ENCODE data around the gene SLC38A10. TPM values are rescaled to one million over a fixed set of nuclear protein-coding genes. Genes with fewer than 3 reads are reported as not detected.

The SLC38A10 gene
- polyA plus RNA-seq, 1 donor from 2014 or later, result 37.4 TPM

DNA sequence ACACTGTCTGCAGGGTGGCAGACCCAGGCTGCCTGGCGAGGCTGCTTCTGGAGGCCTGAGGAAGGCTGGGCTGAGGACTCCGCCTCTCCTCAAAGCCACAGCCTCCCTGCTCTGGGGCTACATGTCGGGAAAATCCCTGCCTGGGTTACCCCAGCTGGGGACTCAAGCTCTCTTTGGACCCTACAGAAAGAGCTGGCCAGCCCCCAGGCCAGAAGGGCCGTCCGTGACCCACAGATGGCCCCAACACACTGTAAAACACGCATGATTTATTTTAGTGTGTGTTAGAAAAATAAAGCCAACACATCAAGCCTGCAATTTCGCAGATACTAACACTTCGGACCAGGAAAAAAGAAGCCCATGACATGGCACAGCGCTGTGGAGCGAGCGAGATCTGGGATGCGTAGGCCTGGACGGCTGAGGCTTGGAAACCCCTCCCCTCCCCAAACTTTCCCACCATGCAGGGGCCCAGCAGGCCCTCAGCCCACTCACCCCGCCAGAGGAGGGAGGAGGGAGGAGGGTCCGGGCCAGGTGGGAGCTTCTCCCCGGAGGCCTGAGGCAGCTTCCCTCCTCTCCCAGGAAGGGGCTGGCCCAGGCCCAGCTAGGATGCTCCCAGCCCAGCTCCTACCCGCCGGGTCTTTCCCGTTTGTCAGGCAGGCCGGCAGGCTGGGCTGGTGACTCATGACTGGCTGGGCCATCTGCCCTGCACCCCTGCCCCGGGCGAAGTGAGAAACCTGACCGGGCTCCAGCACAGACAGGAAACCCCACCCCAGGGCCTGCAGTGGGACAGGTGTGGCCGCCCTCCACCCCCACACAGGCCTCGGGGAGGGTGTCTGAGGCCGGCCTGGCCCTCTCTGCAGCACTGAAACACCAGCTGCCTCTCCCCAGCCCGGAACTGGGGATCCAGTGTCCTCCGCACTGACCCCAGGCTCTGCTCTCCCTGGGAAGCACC lies 34.1 kb upstream of the SLC38A10 start:
- Histone ChIP-seq H3K9me3 (ENCODE audit: low read length) (no peaks in the 10 kb centered on the region), H2AFZ (ENCODE audit: low read depth, low read length) (no peak overlapping the region), H3K27ac (ENCODE audit: low read length) (no peak overlapping the region), H3K4me3 (ENCODE audit: low read length) (no peak overlapping the region), H3K9ac (ENCODE audit: low read length) (no peak overlapping the region), H3K27me3 (ENCODE audit: insufficient read depth, low read depth, low read length) (no peaks in the 10 kb centered on the region), H3K9me2 (ENCODE audit: insufficient read depth, low read length) (no peaks in the 10 kb centered on the region), H3K79me2 (replicated peaks; ENCODE audit: insufficient read depth, low read length) (no peaks in the 10 kb centered on the region), H4K20me1 (ENCODE audit: insufficient read depth) (no peaks in the 10 kb centered on the region), H3F3A (ENCODE audit: insufficient read depth, low read length, poor library complexity, severe bottlenecking) (no peaks in the 10 kb centered on the region), H3K36me3 (ENCODE audit: insufficient read depth, low read length) (no peaks in the 10 kb centered on the region), H3K4me2 (ENCODE audit: low read length) (no peak overlapping the region)
- TF ChIP-seq POLR2AphosphoS5 (IDR thresholded peaks at IDR 0.05) (no peak), RAD21 (conservative IDR thresholded peaks at IDR 0.05) (no peak), TAF1 (IDR thresholded peaks at IDR 0.05; ENCODE audit: low read depth) (no peak), EP300 (conservative IDR thresholded peaks at IDR 0.05; ENCODE audit: poor library complexity, severe bottlenecking) (no peak), MXI1 (conservative IDR thresholded peaks at IDR 0.05; ENCODE audit: poor library complexity, severe bottlenecking) (no peak), EZH2 (IDR thresholded peaks at IDR 0.05; ENCODE audit: borderline replicate concordance, insufficient read depth, low read length, poor library complexity, severe bottlenecking) (no peak), SMC3 (conservative IDR thresholded peaks at IDR 0.05; ENCODE audit: poor library complexity) (no peak)
- TF ChIP-seq, protein P1, sequence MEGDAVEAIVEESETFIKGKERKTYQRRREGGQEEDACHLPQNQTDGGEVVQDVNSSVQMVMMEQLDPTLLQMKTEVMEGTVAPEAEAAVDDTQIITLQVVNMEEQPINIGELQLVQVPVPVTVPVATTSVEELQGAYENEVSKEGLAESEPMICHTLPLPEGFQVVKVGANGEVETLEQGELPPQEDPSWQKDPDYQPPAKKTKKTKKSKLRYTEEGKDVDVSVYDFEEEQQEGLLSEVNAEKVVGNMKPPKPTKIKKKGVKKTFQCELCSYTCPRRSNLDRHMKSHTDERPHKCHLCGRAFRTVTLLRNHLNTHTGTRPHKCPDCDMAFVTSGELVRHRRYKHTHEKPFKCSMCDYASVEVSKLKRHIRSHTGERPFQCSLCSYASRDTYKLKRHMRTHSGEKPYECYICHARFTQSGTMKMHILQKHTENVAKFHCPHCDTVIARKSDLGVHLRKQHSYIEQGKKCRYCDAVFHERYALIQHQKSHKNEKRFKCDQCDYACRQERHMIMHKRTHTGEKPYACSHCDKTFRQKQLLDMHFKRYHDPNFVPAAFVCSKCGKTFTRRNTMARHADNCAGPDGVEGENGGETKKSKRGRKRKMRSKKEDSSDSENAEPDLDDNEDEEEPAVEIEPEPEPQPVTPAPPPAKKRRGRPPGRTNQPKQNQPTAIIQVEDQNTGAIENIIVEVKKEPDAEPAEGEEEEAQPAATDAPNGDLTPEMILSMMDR (IDR thresholded peaks at IDR 0.05; ENCODE audit: poor library complexity, severe bottlenecking), result no peak
- TF ChIP-seq, protein P2, sequence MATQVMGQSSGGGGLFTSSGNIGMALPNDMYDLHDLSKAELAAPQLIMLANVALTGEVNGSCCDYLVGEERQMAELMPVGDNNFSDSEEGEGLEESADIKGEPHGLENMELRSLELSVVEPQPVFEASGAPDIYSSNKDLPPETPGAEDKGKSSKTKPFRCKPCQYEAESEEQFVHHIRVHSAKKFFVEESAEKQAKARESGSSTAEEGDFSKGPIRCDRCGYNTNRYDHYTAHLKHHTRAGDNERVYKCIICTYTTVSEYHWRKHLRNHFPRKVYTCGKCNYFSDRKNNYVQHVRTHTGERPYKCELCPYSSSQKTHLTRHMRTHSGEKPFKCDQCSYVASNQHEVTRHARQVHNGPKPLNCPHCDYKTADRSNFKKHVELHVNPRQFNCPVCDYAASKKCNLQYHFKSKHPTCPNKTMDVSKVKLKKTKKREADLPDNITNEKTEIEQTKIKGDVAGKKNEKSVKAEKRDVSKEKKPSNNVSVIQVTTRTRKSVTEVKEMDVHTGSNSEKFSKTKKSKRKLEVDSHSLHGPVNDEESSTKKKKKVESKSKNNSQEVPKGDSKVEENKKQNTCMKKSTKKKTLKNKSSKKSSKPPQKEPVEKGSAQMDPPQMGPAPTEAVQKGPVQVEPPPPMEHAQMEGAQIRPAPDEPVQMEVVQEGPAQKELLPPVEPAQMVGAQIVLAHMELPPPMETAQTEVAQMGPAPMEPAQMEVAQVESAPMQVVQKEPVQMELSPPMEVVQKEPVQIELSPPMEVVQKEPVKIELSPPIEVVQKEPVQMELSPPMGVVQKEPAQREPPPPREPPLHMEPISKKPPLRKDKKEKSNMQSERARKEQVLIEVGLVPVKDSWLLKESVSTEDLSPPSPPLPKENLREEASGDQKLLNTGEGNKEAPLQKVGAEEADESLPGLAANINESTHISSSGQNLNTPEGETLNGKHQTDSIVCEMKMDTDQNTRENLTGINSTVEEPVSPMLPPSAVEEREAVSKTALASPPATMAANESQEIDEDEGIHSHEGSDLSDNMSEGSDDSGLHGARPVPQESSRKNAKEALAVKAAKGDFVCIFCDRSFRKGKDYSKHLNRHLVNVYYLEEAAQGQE (IDR thresholded peaks at IDR 0.05; ENCODE audit: borderline replicate concordance), result no peak

DNA sequence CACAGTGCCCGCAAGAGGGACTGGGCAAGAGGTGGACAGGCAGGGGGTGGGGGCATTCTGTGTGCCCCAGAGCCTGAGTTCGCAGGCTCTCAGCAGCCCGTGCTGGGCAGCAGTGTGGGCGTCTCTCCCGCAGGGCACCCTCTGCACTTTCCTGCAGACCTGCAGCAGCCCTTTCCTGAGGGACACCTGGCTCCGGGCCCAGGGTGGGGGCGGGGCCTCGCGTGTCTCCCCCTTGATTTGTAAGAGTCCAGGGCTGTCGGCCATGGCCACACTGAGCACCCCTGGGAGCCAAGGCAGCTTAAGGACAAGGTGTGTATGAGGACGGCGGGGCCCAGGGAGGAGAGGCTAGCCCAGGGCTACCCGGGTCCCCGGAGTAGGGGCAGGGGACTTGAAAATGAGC lies 33.4 kb upstream of the SLC38A10 start:
- Histone ChIP-seq H3K9me2 (ENCODE audit: insufficient read depth, low read length) (no peaks in the 10 kb centered on the region), H3F3A (ENCODE audit: insufficient read depth, low read length, poor library complexity, severe bottlenecking) (no peaks in the 10 kb centered on the region), H3K79me2 (replicated peaks; ENCODE audit: insufficient read depth, low read length) (no peaks in the 10 kb centered on the region), H3K4me2 (ENCODE audit: low read length) (no peak overlapping the region), H3K27ac (ENCODE audit: low read length) (no peak overlapping the region), H3K27me3 (ENCODE audit: insufficient read depth, low read depth, low read length) (no peaks in the 10 kb centered on the region), H3K36me3 (ENCODE audit: insufficient read depth, low read length) (no peaks in the 10 kb centered on the region), H2AFZ (ENCODE audit: low read depth, low read length) (no peak overlapping the region), H3K9ac (ENCODE audit: low read length) (no peak overlapping the region), H3K4me3 (ENCODE audit: low read length) (no peak overlapping the region), H3K9me3 (ENCODE audit: low read length) (no peaks in the 10 kb centered on the region), H4K20me1 (ENCODE audit: insufficient read depth) (no peaks in the 10 kb centered on the region)
- TF ChIP-seq MXI1 (conservative IDR thresholded peaks at IDR 0.05; ENCODE audit: poor library complexity, severe bottlenecking) (no peak), POLR2AphosphoS5 (IDR thresholded peaks at IDR 0.05) (no peak), RAD21 (conservative IDR thresholded peaks at IDR 0.05) (no peak), SMC3 (conservative IDR thresholded peaks at IDR 0.05; ENCODE audit: poor library complexity) (no peak)
